ENCODE measurements around the gene KIF24. TPM values are rescaled to one million over a fixed set of nuclear protein-coding genes. Genes with fewer than 3 reads are reported as not detected.

Gene KIF24
- total and polyA plus RNA-seq, 9 donors: 0.47 to 3.2 (median 1.00) TPM

- Histone ChIP-seq H3K27ac (no peak overlapping the region), H3K4me3 (no peak overlapping the region), H3K4me1 (ENCODE audit: insufficient read depth) (no peaks in the 10 kb centered on the region), H3K36me3 (no peaks in the 10 kb centered on the region), H3K9me3 (no peaks in the 10 kb centered on the region), H3K27me3 (no peaks in the 10 kb centered on the region)
- TF ChIP-seq CTCF (IDR thresholded peaks at IDR 0.05): no peak
- no peak for TF ChIP-seq EP300 (IDR thresholded peaks at IDR 0.05)
- TF ChIP-seq POLR2A (IDR thresholded peaks at IDR 0.05): no peak
- intact Hi-C loops (cut with DNase I): no loop called here
- DNase-seq: no peak
- WGBS, 3 donors: 94 to 99% (median 98%) methylated on average over 3 of the region's 3 CpGs
Measured at GRCh38 chr9:34349324-34349723, 20.3 kb upstream of the KIF24 start.

GRCh38 chr9:34347800-34348158 is 18.7 kb upstream of the KIF24 start:
- Histone ChIP-seq H3K27ac (no peak overlapping the region), H3K36me3 (no peaks in the 10 kb centered on the region), H3K4me1 (ENCODE audit: insufficient read depth) (no peaks in the 10 kb centered on the region), H3K27me3 (no peaks in the 10 kb centered on the region), H3K9me3 (no peaks in the 10 kb centered on the region), H3K4me3 (no peak overlapping the region)
- intact Hi-C loops (cut with DNase I): no loop called here
- no peak for TF ChIP-seq EP300 (IDR thresholded peaks at IDR 0.05)
- no peak for TF ChIP-seq CTCF (IDR thresholded peaks at IDR 0.05)
- no peak for DNase-seq

- Histone ChIP-seq H3K4me3 (no peak overlapping the region), H3K27me3 (no peaks in the 10 kb centered on the region), H3K4me1 (ENCODE audit: insufficient read depth) (no peaks in the 10 kb centered on the region), H3K9me3 (no peaks in the 10 kb centered on the region), H3K27ac (no peak overlapping the region), H3K36me3 (no peaks in the 10 kb centered on the region)
- TF ChIP-seq EP300 (IDR thresholded peaks at IDR 0.05) (no peak), CTCF (IDR thresholded peaks at IDR 0.05) (no peak), POLR2A (IDR thresholded peaks at IDR 0.05) (no peak)
- DNase-seq: no peak
- WGBS, 3 donors: 79 to 90% (median 87%) methylated on average over 15 of the region's 15 CpGs
- intact Hi-C loops (cut with DNase I): no loop called here
Measured at GRCh38 chr9:34346873-34347799, 18.1 kb upstream of the KIF24 start.

- H3K4me3 ChIP-seq: no peak overlapping the region
- no peak for TF ChIP-seq POLR2A (IDR thresholded peaks at IDR 0.05)
- TF ChIP-seq EP300 (IDR thresholded peaks at IDR 0.05): no peak
- TF ChIP-seq CTCF (IDR thresholded peaks at IDR 0.05): no peak
- intact Hi-C loops (cut with DNase I): no loop called here
- no peaks in the 10 kb centered on the region for H3K36me3 ChIP-seq
- H3K9me3 ChIP-seq: no peaks in the 10 kb centered on the region
- no peaks in the 10 kb centered on the region for H3K4me1 ChIP-seq (ENCODE audit: insufficient read depth)
- H3K27ac ChIP-seq: no peak overlapping the region
- WGBS, 3 donors: 80 to 90% (median 86%) methylated on average over 1 of the region's 1 CpG
- DNase-seq: no peak
- no peaks in the 10 kb centered on the region for H3K27me3 ChIP-seq
Measured at GRCh38 chr9:34343605-34344004, 14.5 kb upstream of the KIF24 start.
